Fibroblast of lung (primary cell): ENCODE data around the gene CBY2.

Experiments
- EZH2 ChIP-seq: IDR thresholded peaks from 2 replicates; pipeline ENCODE4 v1.5.1; 2012; ENCODE audit warnings: low read length, control low read depth, mild to moderate bottlenecking; ENCODE audit errors: missing control alignments
- TF ChIP-seq, protein P1 (sequence below), 2 donors: IDR thresholded peaks in 1 of 2; conservative IDR thresholded peaks in 1 of 2; 1 replicate in 1 of 2; 2 replicates in 1 of 2; pipeline ENCODE4 v1.5.1; 2011 to 2012; ENCODE audit warnings: low read length in 2 of 2, control low read depth in 1 of 2, inconsistent platforms in 1 of 2, low read depth in 1 of 2, mild to moderate bottlenecking in 1 of 2

DNA sequence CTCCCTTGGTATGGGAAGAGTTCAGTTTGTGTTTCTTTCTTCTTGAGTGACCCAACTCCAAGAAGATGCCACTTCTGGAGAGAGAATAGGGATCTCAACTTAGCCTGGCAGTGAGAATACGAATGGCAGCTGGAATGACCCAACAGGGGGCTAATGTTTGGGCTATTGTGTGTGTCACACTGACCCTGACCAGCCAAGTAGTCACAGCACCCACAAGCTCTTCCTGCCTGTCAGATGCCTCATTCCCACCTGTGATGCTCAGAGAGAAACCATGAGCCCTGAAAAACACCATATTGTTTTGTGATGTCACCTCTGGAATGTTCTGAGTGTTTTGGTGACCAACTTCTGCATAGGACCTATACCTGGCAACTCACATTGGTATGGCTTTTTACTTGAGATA, at the start of gene CBY2:
- TF ChIP-seq EZH2 = no peak
- TF ChIP-seq, protein P1, sequence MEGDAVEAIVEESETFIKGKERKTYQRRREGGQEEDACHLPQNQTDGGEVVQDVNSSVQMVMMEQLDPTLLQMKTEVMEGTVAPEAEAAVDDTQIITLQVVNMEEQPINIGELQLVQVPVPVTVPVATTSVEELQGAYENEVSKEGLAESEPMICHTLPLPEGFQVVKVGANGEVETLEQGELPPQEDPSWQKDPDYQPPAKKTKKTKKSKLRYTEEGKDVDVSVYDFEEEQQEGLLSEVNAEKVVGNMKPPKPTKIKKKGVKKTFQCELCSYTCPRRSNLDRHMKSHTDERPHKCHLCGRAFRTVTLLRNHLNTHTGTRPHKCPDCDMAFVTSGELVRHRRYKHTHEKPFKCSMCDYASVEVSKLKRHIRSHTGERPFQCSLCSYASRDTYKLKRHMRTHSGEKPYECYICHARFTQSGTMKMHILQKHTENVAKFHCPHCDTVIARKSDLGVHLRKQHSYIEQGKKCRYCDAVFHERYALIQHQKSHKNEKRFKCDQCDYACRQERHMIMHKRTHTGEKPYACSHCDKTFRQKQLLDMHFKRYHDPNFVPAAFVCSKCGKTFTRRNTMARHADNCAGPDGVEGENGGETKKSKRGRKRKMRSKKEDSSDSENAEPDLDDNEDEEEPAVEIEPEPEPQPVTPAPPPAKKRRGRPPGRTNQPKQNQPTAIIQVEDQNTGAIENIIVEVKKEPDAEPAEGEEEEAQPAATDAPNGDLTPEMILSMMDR (conservative IDR thresholded peaks at IDR 0.05 in 1 of 2, IDR thresholded peaks at IDR 0.05 in 1 of 2; ENCODE audit: low read depth in 1 of 2, low read length in 2 of 2) = no peak
